Fibroblast of gingiva (primary cell): ENCODE measurements around the gene OVOL1.

ENCODE experiments used
- DNase-seq: peaks from one replicate; pipeline ENCODE4 v3.0.0-alpha.2; 2011; ENCODE audit warnings: low read depth

OVOL1 gene

DNA sequence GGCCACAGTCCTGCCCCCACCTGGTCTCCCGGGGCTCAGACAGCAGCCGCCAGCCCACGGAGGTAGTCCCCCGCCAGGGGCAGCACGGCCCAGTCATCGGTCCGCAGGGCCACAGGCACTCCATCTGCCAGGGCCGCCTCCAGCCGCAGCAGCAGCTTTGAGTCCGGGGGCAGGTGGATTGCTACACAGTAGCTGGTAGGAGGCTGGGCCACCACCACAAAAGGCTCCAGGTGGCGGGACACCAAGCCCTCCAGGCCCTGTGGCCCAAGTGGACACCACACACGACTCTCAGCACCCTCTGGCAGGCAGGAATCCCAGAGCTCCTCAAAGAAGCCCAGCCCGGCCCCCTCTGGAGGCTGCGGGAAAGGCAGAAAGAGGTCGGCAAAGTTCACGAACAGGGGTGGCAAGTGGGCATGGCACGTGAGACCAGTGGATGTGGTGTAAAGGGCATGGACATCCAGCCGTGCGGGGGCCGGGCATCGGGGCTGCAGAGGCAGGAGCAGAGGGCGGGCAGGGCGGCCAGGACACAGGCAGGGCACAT, 9.0 kb upstream of the OVOL1 start:
- DNase-seq, result no peak

DNA sequence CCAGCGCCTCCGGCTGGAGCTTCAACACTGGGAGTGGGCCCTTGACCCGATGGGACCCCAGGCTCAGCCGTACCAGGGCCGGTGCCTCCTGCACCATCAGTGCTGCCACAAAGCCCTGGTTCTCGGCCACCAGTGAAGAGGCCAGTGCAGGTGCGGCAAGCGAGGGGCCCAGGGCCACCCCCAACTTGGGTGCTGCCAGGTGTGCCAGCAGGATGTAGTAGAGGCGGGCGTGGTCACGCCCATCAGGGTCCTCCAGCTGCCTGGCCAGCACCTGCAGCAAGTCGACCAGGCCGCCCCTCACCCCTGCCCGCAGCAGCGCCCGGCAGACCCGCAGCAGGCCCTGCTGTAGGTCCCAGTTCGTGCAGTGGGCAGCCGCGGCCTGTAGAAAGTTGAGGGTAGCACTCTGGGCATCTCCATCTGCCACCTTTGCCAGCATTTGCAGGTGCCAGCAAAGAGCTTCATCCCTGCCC, 8.4 kb upstream of the OVOL1 start:
- no peak for DNase-seq

DNA sequence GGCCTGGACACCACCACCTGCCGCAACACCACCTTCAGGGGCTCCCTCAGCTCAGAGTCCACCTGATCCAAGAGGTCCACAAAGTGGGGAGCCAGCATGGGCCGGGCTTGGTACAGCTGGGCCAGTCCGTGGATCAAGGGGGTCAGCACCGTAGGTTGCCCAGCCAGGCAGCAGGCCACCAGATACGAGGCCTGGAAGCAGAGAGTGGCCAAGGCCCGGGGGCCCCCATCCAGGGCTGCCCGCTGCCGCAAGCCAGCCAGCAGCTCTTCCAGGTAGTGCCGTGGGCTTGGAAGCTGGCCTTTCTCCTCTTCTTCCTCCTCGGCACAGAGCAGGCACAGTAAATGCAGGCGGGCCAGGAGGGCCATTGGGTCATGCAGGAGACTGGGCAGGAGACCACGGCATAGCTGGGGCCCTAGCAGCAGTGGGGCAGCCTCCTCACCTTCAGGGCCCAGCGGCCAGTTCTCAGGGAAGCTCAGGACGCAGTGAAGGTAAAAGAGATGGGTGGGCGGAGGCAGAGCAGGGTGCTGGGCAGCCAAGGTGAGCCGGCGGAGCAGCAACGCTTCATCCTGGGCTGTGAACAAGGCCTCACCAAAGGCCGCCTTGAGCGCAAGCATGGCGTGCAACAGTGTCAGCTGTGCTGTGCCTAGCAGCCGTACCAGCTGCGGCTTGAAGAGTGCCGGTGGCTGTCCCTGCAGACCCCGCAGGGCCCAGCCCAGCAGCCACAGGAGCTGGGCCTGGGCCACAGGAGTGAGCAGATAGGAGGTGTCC, 7.8 kb upstream of the OVOL1 start:
- DNase-seq, result no peak

DNA sequence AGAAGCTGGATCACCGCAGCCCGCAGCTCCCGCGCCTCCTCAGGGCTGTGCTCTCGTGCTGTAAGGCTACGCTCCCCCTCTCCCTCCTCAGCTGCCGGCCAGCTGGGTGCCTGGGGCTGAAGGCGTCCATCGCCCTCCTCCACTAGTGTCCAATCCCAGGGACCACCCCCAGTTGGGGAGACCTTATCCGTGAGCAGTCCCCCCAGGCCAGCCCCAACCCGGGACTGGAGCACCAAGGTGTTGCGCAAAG, 7.3 kb upstream of the OVOL1 start:
- no peak for DNase-seq

DNA sequence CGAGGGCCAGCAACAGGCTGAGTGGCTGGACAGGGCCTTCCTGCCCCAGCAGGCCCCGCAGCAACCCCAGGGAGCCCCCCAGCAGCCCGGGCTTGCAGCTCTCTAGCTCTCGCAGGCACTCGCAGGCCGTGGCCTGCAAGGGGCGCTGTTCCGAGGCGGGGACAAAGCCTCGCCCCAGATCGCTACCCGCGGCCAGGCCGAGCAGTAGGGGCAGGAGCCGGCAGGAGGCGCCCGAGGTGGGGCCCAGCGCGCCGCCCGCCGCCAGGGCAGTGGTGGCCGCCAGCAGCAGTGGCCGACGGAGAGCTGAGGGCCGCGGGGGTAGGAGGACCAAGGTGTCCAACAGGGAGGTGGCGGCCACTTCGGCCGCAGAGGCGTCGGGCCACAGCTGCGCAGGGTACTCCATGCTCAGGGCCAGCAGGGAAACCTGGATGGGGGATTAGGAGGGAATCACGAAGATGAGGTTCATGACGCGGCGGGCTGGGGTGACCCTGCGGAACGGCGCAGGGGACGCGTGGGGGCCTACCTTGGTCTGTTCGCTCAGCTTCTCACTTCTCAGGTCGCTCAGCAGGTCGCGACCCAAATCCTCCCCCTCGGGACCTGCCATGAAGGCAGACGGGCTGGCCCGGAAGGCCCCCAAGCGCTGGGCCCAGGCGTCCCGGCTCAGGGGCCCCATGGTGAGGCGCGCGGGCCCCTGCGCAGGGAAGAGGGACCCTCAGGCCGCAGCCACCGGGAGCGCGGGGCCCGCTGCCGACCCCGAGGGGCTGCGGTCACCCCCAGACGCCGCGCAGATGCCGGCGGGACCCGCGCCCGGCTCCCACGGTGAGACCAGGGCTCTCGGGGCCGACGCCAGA, 6.7 kb upstream of the OVOL1 start:
- peak; percentile 75 for DNase-seq

DNA sequence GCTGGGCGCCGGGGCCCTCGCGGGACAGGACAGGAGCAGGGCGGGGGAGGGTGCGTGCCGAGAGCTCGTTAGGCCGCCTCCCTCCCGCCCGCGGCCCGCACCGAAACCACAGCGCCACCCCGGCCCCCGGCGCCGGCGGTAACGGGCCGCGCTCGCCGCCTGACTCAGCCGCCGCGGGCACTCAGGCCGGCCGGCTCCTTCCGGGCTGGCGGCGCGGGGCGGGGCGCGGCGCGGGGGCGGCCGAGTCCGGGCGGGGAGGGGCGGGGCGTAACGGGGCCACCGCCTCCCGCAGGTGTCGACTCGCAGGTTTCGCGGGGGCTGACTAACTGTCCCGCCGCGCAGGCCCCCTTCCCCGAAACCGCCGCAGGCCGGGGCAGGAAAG, 6.1 kb upstream of the OVOL1 start, which contains the start of gene AP5B1:
Gene AP5B1 (minus strand): TSS at position 207 of the 382 bp plus-strand sequence. CDS start 385 bp downstream, outside the sequence.
- DNase-seq, result peak; percentile 46

DNA sequence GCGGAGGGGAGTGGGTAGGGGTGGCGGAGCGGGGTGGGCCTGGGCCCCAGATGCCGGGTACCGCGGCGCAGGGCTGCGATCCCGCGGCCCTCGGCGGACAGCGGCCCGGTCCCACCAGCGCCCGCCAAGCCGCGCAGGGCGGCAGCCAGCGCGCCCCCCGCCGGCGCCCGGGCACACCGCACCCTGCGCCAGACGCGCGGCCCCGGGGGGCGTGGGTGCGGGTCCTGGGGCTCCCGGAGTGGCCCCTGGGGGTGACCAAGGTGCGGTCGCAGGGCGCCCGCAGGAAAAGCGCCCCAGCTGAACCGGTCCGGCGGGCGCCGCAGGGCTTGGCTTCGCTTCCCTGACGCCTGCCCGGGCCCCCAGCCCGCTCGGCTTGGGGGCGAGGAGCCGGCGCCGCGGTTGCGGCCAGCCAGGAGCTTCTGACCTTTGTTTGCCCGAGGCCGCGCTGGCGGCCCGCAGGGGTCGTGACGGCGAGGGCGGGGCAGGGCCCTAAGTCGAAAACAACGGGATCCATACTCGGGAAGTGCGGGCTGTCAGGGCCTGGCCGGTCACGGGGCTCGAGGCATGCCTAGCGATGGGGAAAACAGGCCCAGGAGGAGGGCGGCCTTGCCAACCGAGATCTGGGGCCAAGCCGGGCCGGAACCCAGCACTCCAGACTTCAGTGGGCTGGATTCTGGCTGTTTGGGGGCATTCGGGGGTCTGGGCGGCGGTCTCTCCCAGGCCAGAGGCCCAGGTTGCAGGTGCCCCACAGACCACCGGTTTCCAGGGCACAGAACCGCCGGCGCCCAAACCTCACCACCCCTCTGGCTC, 5.5 kb upstream of the OVOL1 start:
- DNase-seq, result no peak

DNA sequence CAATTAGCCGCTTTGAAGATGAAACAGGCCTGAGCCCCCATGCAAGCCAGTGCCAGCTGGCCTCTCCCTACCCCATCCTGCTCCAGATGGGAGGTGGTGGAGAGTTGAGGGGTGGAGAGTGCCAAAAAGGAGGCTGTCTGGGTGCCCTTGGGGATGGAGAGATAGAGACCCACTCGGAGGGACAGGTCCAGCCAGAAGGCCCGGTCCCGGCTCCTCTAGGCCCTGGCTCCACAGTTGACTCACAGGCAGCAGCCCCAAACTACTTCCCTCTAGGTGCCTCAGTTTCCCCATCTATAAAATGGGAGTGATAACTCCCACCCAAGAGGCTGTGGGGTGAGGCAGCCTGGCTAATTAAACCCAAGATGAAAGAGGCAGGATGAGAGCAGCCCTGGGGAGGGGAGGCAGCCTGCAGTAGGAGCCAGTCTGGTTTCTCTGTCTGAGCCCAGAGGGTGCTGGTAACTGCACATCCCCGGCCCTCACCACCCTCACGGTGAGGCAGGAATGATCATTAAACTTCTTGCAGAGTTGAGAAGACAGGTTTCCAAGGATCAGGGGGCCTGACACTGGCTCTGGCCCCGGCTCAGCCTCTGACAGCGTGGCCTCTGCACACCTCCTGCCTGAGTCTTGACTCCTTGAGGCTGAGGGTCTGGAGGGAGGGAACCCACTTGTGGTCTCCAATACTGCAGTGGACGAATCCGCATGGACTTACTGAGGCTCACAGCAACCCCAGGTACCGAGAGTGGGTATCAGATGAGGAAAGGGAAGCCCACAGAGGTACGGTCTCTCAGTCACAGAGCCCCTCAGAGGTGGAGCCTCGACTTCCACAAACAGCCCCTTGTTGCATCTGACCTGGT, 4.7 kb upstream of the OVOL1 start:
- no peak for DNase-seq

DNA sequence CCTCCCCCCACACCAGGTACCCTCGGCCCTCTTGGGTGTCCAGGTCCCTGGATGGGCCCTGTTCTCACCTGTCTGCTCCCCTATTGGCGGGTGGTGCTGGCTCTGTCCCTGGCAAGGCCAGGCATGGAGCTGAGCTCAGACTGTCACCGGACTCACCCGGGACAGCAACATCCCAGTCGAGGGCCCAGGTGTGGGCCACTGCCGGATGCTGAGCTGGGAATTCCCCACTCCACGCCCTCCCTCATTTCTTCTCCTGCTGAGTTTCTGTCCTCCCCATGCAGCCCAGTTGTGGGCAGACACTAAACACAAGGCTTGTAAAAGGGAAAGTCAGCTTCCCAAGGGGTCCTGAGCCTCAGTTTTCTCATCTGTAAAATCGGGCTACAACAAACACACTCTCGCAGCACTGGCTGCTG, 4.0 kb upstream of the OVOL1 start:
- DNase-seq, result no peak

DNA sequence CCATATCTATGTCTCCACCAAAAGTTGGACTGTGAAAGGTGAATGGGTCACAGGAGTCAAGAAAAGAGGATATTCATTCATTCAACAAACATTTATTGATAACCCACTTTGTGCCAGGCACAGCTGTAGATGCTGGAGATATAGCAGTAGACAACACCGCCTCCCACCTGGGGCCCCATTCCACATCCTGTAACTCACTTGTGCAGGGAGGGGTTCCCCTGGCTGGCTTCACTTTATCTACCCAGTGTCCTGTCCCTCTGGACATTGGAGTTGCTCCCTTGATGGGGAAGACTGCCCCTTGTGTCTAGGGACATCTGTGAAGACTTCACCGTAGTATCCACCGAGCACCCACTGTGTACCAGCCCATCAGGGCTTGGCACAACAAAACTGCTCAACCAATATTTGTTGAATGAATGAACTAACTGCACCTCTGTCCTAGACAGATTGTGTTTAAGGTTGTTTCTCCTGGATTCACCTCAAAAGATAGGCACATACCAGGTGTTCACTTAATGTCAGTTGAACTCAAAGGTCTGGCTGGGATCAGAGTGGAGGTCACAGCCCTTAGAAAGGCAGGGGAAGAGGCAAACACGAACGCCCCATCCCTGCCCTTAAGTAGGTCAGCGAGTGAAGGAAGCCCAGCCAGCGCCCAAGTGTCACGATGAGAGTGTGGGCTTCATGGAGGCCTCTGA, 1.4 kb upstream of the OVOL1 start:
- no peak for DNase-seq

DNA sequence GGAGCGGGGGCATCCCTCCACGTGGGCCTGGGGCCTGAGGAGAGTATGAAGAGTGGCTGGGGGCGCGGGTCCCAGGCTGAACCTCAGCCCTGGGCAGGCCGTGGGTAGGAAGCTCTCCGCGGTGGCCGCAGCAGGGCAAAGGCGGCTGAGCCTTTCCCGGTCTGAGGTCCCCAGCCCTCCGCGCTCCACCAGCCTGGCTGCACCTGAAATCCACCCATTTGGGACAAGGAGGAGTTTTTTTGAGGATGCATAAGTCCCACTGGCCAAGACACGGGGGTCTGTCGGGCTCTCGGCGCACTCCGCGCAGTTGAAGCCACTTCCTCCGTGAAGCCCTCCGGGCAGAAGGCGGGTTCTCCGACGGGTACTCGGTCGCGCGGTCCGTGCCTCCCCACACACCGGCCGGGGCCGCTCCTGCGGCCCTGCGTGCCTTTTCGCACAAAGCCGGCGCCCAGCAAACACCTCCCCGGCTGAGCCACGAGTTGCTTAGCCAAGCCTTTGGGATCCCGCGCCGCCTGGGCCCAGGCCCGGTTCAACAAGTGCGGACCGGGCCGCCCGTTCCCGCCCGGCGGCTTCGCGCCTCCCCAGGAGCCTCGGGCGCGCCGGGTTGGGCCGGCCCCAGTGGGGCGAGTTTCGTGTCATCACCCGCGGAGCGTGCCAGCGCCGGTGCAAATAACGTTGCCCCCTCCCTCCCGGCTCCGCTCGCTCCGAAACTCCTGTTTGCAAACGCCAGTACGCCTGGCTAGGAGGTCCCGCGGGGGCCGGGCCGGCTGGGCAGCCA, 666 bp upstream of the OVOL1 start:
- DNase-seq, result no peak

DNA sequence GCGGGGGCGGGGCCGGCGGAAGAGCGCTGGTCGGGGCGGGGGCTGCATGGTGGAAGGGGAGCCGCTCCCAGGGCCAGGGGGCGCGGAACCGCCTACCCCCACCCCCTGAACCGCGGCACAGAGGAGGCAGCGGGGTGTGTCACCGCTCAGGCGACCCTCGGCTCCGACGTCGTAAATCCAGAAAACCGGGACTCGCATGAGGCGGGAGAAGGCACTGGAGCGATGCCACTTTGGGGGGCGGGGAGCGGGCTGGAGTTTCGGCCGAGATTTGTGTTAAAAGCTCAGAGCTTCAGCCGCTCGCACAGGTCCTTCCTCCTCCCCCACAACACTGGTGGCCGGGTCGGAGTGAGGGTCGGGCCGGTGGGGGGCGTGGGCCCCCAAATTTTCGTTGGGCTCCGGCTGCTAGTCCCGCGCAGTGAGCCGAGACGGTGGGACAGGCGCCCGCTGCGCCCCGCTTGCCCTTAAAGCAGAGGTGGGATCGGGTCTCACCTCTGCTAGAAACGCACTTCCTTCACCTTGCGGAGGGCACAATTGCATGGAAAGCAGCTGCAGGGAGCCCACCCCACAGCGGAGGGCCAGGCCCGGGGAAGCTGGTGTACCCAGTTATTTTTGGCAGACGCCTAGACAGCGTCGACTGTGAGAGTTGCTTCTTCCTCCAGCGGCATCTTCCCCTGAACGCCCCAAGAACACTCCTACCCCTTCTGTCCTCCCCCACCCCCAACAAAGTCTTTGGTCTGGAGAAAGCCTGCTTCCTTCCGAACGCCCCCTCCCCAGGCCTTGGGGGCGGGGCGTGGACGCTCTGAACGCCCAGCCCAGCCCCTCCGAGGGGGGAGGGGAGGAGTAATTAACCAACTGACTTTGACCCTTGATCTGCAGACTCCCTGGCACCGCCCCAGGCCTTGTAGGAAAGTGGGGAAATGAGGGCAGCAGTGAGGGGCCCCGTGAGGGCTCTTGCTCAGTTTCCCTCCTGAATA, 1.1 kb downstream of the OVOL1 start:
- DNase-seq, result no peak

DNA sequence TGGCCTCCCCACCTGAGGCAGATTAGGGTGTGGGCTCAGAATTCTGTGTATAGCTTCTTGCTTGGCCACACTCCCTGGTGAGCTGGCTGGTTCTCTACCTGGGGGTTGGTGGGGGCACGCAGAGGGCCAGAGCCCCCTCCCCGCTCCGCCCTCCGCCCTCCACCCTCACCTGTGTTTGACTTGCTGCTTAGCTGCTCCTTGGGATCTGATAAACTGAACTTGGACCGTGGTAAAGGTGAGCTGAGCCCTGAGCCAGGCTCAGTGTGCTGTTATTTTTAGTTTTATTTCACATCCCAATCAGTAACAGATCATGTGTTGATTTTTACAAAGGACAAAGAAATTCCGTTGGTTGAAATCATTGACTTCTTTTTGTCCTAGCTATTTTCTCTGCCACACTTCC, 2.0 kb downstream of the OVOL1 start:
- DNase-seq, result no peak

DNA sequence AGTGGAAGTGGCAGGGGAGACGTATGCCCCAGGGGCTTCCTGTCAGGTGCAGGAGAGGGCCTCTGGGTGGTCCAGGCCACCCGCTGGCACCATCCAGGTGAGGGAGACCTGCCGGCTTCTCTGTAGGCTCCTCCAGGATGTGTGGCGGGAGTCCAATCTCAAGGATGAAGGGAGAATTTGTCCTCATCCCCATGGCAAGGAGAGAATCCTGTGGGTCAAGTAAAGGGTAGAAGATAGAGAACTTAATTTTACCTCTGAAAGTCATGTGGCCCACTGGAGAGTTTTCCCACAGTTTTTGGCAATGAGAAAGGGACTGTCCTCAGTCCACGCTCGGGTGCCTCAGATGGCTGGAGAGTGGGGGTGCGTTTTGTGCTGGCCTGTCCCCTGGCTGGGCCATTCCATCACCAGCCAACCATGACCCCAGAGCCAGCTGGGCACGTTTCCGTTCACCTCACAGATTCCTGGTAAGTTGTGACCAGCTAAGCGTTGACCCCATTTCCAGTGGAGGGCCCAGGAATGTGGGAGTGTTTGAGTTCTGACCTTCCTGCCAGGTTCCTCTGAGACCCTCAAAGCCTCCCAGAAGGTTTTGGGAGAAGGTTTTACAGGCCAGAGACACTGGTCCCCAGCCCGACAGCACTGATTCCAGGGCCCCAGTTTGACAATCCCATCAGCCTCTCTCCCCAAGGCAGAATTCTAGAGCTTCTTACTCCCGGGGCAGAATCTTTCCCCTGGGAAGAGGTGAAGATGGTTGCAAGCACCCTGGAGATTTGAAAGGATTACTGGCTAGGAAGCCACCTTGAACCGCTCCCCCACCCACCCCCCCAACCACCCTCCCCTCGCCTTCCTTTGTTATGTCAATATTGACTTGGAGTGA, 2.6 kb downstream of the OVOL1 start:
- DNase-seq, result no peak

DNA sequence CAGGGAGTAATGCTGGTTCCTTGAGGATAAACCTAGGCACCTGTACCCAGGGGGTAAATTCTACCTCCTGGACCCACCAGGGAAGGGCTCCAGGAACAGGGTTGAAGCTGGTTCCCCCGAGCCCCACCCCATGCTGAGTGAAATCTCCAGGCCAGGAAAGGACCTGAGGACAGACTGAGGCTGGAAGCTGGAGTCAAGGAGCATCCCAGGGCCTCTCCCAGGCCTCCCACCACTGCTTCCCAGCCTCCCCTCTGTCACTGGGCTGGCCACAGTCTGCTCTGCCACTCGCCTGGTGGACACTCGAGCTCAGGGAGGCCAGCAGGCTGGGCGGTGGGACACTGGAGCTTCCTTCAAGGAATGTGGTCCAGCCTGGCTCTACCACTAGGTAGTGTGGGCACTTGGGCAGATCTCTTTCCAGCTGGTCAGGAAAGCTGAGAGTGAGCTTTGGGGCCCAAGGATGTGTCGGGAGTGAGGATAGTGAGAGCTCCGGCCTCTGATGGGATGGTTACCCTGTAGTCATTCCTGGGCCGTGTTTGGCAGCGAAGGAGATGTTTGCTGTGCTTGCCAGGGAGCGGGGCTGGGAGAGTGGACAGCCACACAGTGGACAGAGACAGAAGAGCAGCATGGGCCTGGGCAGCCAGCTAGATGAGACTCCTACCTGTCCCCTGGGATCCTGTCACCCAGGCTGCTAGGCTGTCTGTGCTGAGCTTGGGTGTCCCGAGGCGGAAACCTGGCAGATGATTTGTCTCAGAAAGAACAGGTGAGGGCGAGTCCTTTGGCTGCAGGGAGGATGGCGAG, 3.4 kb downstream of the OVOL1 start:
- no peak for DNase-seq

DNA sequence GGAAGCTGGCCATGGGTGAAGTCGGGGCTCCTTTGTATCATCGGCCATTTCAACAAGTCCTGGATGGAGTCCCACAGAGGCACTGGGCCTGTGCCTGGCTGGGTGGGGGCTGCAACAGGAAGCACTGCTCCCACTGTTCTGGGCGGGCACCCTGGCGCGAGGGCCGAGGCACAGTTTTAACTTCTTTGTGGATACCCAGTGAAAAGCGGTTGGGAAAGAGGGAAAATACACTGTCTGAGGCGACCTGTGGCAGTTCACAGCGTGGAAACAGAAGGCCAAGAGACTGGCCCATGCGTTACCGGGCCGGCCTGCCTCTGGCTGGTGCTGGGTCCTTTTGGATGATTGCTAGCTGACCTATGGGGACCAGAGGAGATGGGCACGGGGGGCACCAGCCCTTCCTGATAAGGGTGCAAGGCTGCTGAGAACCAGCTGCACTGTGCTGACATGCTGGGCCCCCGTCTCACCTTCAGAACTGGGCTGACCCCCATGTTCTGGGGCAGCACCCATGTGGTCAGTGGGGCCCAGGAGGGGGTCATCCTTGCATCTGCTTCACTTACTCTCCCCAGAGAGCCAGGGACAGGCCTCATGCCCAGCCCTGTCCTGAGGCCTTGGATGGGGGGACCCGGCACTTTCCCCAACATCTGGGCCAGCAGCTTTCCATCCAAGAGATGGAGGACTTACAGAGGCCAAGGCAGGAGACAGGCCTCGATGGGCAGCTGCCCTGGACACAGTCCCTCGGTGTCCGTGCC, 4.2 kb downstream of the OVOL1 start:
- DNase-seq, result no peak
